Spleen (tissue), 11 donors: Measurements from ENCODE around the gene RNGTT. TPM values are rescaled to one million over a fixed set of nuclear protein-coding genes. Genes with fewer than 3 reads are reported as not detected.

Experiments used
- DNase-seq: peaks from one replicate; pipeline ENCODE4 v3.0.0-alpha.2; 2020
- H3K27ac ChIP-seq, 8 donors: fragments of 200-600 bp; sonication (generic) in 7 of 8; 1 replicate in 4 of 8; 2 replicates in 4 of 8; pipeline versions ENCODE4 v1.5.0 to v1.8.0; 2016 to 2021; ENCODE audit warnings: inconsistent platforms in 4 of 8, mild to moderate bottlenecking in 4 of 8, moderate library complexity in 1 of 8
- H3K27me3 ChIP-seq, 7 donors: fragments of 200-600 bp; sonication (generic) in 6 of 7; replicated peaks in 1 of 7; 1 replicate in 4 of 7; 2 replicates in 3 of 7; pipeline versions ENCODE4 v1.5.0 to v1.8.0; 2016 to 2021; ENCODE audit warnings: inconsistent platforms in 3 of 7, mild to moderate bottlenecking in 1 of 7
- H3K36me3 ChIP-seq, 6 donors: fragments of 200-600 bp; sonication (generic) in 5 of 6; 1 replicate in 4 of 6; 2 replicates in 2 of 6; pipeline versions ENCODE4 v1.5.0 to v1.8.0; 2016 to 2021; ENCODE audit warnings: inconsistent platforms in 2 of 6
- H3K4me1 ChIP-seq, 6 donors: fragments of 200-600 bp; sonication (generic) in 5 of 6; 1 replicate in 3 of 6; 2 replicates in 3 of 6; pipeline versions ENCODE4 v1.5.0 to v1.8.0; 2016 to 2021; ENCODE audit warnings: inconsistent platforms in 3 of 6
- H3K4me3 ChIP-seq, 8 donors: fragments of 200-600 bp; sonication (generic) in 7 of 8; 1 replicate in 4 of 8; 2 replicates in 4 of 8; pipeline versions ENCODE4 v1.5.0 to v1.8.0; 2016 to 2021; ENCODE audit warnings: inconsistent platforms in 4 of 8, mild to moderate bottlenecking in 4 of 8, moderate library complexity in 2 of 8
- H3K9me3 ChIP-seq, 8 donors: fragments of 200-600 bp; sonication (generic) in 7 of 8; 1 replicate in 4 of 8; 2 replicates in 4 of 8; pipeline versions ENCODE4 v1.5.0 to v1.8.0; 2016 to 2021; ENCODE audit warnings: inconsistent platforms in 4 of 8
- CTCF ChIP-seq, 11 experiments: fragments of 200-600 bp in 7 of 11; fragments of 450-650 bp in 4 of 11; sonication (generic) in 4 of 11; IDR thresholded peaks in 8 of 11; conservative IDR thresholded peaks in 3 of 11; 1 replicate in 7 of 11; 2 replicates in 4 of 11; pipeline versions ENCODE4 v1.4.0 to v1.8.0; 2016 to 2021; ENCODE audit warnings: antibody characterized with exemption in 11 of 11, inconsistent platforms in 4 of 11, mild to moderate bottlenecking in 1 of 11
- POLR2A ChIP-seq, 3 donors: fragments of 450-650 bp; IDR thresholded peaks; one replicate each; pipeline ENCODE4 v1.5.1; 2017; ENCODE audit warnings: antibody characterized with exemption in 3 of 3, mild to moderate bottlenecking in 1 of 3
- POLR2AphosphoS5 ChIP-seq, 3 donors: sonication (generic); formaldehyde crosslinking; IDR thresholded peaks; one replicate each; pipeline ENCODE4 v1.5.1; 2017; ENCODE audit warnings: antibody characterized with exemption in 3 of 3
- WGBS, 5 donors: extraction: QIAGEN DNeasy Blood & Tissue Kit in 3 of 5; methylation state at CpG; one replicate each; pipeline versions ENCODE4 v1.1.5 to v1.1.7; 2013 to 2018; 5-methylcytosine and 5-hydroxymethylcytosine counted together
- intact Hi-C: fragments of 100-400 bp; cut with DNase I; formaldehyde crosslinking; loops from one replicate; pipeline ENCODE4 v1.15.0; 2023; ENCODE audit warnings: low total_unique reads
- polyA plus RNA-seq, 3 donors: library from polyadenylated mRNA; stranded (reverse); fragments of 200-250 nt; gene quantifications; one replicate each; pipeline ENCODE4 v1.2.1, GENCODE V29; 2013
- total RNA-seq, 7 donors: library from RNA; depleted of rRNA in 3 of 7; stranded (reverse); fragments of >200 nt in 3 of 7; fragmentation: NEBNext Ultra II Directional in 4 of 7; extraction: Animal tissue kit (Norgen Biotek cat#: 25700) in 4 of 7; gene quantifications; one replicate each; pipeline versions ENCODE4 v1.1.0 to v1.2.1, GENCODE V29; 2016 to 2021
- donor health status: healthy with polysubstance abuse.
- donor health status: DM: no; HTN: no; CAD: no; lungs with moderate emphysema.
- donor health status: DM: no; HTN: no; CAD: no.
- donor health status: Bipolar disorder and iron deficiency.
- donor health status: healthy.
- donor health status: DM: no; HTN: no; CAD: no.
- donor health status: DM: yes; HTN: yes; CAD: no.

The RNGTT gene
- total and polyA plus RNA-seq, 10 donors = 9.4 to 27.1 (median 17.6) TPM

GRCh38 chr6:88575536-88575935 lies 387.9 kb downstream of the RNGTT start:
- H3K27me3 ChIP-seq = no peaks in the 10 kb centered on the region
- no peaks in the 10 kb centered on the region for H3K36me3 ChIP-seq
- 80 to 88% (median 81%) methylated on average over 6 of the region's 6 CpGs for WGBS, 5 donors
- H3K4me1 ChIP-seq = no peaks in the 10 kb centered on the region
- DNase-seq = no peak
- TF ChIP-seq POLR2AphosphoS5 (IDR thresholded peaks at IDR 0.05) (no peak), POLR2A (IDR thresholded peaks at IDR 0.05) (no peak), CTCF (IDR thresholded peaks at IDR 0.05 in 8 of 11, conservative IDR thresholded peaks at IDR 0.05 in 3 of 11) (no peak)
- intact Hi-C loops = no loop called here
- H3K27ac ChIP-seq = no peak overlapping the region
- peaks cover 0 to 12% (median 3%) of the 10 kb centered on the region in 8 donors for H3K9me3 ChIP-seq
- H3K4me3 ChIP-seq = no peak overlapping the region

- no peaks in the 10 kb centered on the region for H3K36me3 ChIP-seq
Observed at GRCh38 chr6:88574651-88575050, 388.8 kb downstream of the RNGTT start.

GRCh38 chr6:88574031-88574430 lies 389.4 kb downstream of the RNGTT start:
- intact Hi-C loops = no loop called here
- TF ChIP-seq POLR2A (IDR thresholded peaks at IDR 0.05) (no peak), CTCF (IDR thresholded peaks at IDR 0.05 in 8 of 11, conservative IDR thresholded peaks at IDR 0.05 in 3 of 11) (no peak), POLR2AphosphoS5 (IDR thresholded peaks at IDR 0.05) (no peak)
- Histone ChIP-seq H3K27me3 (no peaks in the 10 kb centered on the region), H3K27ac (no peak overlapping the region), H3K9me3 (peaks cover 0 to 27% (median 18%) of the 10 kb centered on the region in 8 donors), H3K4me3 (no peak overlapping the region), H3K36me3 (no peaks in the 10 kb centered on the region), H3K4me1 (no peaks in the 10 kb centered on the region)
- WGBS, 5 donors = 67 to 89% (median 80%) methylated on average over 9 of the region's 9 CpGs
- DNase-seq = no peak

More at GRCh38 chr6:88574651-88575050, 388.8 kb downstream of the RNGTT start:
- Histone ChIP-seq H3K4me1 (no peaks in the 10 kb centered on the region), H3K9me3 (peaks cover 0 to 21% (median 12%) of the 10 kb centered on the region in 8 donors), H3K27ac (no peak overlapping the region), H3K27me3 (no peaks in the 10 kb centered on the region), H3K4me3 (no peak overlapping the region)
- 81 to 95% (median 91%) methylated on average over 5 of the region's 5 CpGs for WGBS, 5 donors
- TF ChIP-seq POLR2A (IDR thresholded peaks at IDR 0.05) = no peak
- TF ChIP-seq POLR2AphosphoS5 (IDR thresholded peaks at IDR 0.05) = no peak
- no peak for TF ChIP-seq CTCF (IDR thresholded peaks at IDR 0.05 in 8 of 11, conservative IDR thresholded peaks at IDR 0.05 in 3 of 11)
- DNase-seq = no peak
- intact Hi-C loops = no loop called here

GRCh38 chr6:88573561-88573960 lies 389.9 kb downstream of the RNGTT start:
- no peak for DNase-seq
- Histone ChIP-seq H3K27ac (no peak overlapping the region), H3K9me3 (peaks cover 0 to 32% (median 22%) of the 10 kb centered on the region in 8 donors), H3K4me1 (no peaks in the 10 kb centered on the region), H3K27me3 (no peaks in the 10 kb centered on the region), H3K36me3 (no peaks in the 10 kb centered on the region), H3K4me3 (no peak overlapping the region)
- WGBS, 5 donors = 55 to 76% (median 74%) methylated on average over 3 of the region's 3 CpGs
- no peak for TF ChIP-seq CTCF (IDR thresholded peaks at IDR 0.05 in 8 of 11, conservative IDR thresholded peaks at IDR 0.05 in 3 of 11)
- no peak for TF ChIP-seq POLR2AphosphoS5 (IDR thresholded peaks at IDR 0.05)
- TF ChIP-seq POLR2A (IDR thresholded peaks at IDR 0.05) = no peak
- intact Hi-C loops = no loop called here
